Glomerular endothelial cell (primary cell): Measurements from ENCODE around the gene GARS1. TPM values are rescaled to one million over a fixed set of nuclear protein-coding genes. Genes with fewer than 3 reads are reported as not detected.

Source experiments
- DNase-seq: peaks from one replicate; pipeline ENCODE4 v3.0.0-alpha.2; 2011; ENCODE audit warnings: low read depth, low spot score; ENCODE audit errors: extremely low read depth
- total RNA-seq: library from RNA; depleted of rRNA; stranded (reverse); fragments of >200 nt; gene quantifications from 2 replicates; pipeline ENCODE4 v1.2.3, GENCODE V29; 2015

Gene GARS1
- total RNA-seq, 1 donor from 2014 or later: 181 TPM

- DNase-seq: no peak
Measured at GRCh38 chr7:30674420-30674819, 79.7 kb downstream of the GARS1 start.

- no peak for DNase-seq
Measured at GRCh38 chr7:30674876-30675275, 80.2 kb downstream of the GARS1 start.

- DNase-seq: no peak
Measured at GRCh38 chr7:30678805-30679204, 84.1 kb downstream of the GARS1 start.

- DNase-seq: no peak
Measured at GRCh38 chr7:30679664-30680063, 85.0 kb downstream of the GARS1 start.

GRCh38 chr7:30681331-30681797 is 86.7 kb downstream of the GARS1 start:
- DNase-seq: no peak

GRCh38 chr7:30681815-30682211 is 87.1 kb downstream of the GARS1 start:
- DNase-seq: no peak

- no peak for DNase-seq
Measured at GRCh38 chr7:30682212-30683083, 87.8 kb downstream of the GARS1 start, which contains the start of gene CRHR2. CRHR2 (minus strand) TSS chr7:30682456; CDS start chr7:30682280, 176 bp downstream.

- DNase-seq: no peak
Measured at GRCh38 chr7:30683306-30683705, 88.6 kb downstream of the GARS1 start.

Other genes with a start within 250 kb of the GARS1 start
- gene NOD1, start 116.1 kb upstream of the GARS1 start, total RNA-seq: 24.6 and 41.0 TPM in 2 replicates
- gene GGCT, start 90.0 kb upstream of the GARS1 start, total RNA-seq: 32.0 and 33.8 TPM in 2 replicates
- not detected in 2 replicates for gene CRHR2, start 87.6 kb downstream of the GARS1 start, total RNA-seq
- 0.05 and 0.12 TPM in 2 replicates for gene INMT, start 157.3 kb downstream of the GARS1 start, total RNA-seq
- 5.4 and 6.7 TPM in 2 replicates for gene MINDY4, start 176.5 kb downstream of the GARS1 start, total RNA-seq